HEK293T (cell line): ENCODE data around the gene ABCC8.

Experiments
- BHLHE40 ChIP-seq: fragments of 450-650 bp; IDR thresholded peaks from 2 replicates; pipeline ENCODE4 v1.6.1; 2016; ENCODE audit warnings: mild to moderate bottlenecking, moderate library complexity, borderline replicate concordance
- FOXA1 ChIP-seq: fragments of 450-650 bp; IDR thresholded peaks from 2 replicates; pipeline ENCODE4 v1.6.1; 2016; ENCODE audit warnings: mild to moderate bottlenecking
- HDGF ChIP-seq: fragments of 450-650 bp; IDR thresholded peaks from 2 replicates; pipeline ENCODE4 v1.6.1; 2017; ENCODE audit warnings: antibody characterized with exemption, borderline replicate concordance
- PKNOX1 ChIP-seq: fragments of 450-650 bp; IDR thresholded peaks from 2 replicates; pipeline ENCODE4 v1.6.1; 2016
- SUZ12 ChIP-seq: fragments of 450-650 bp; IDR thresholded peaks from 2 replicates; pipeline ENCODE4 v1.6.1; 2016; ENCODE audit warnings: mild to moderate bottlenecking
- ZNF384 ChIP-seq: fragments of 450-650 bp; IDR thresholded peaks from 2 replicates; pipeline ENCODE4 v1.6.1; 2016

GRCh38 chr11:17393472-17393871, 83.2 kb downstream of the ABCC8 start:
- no peak for TF ChIP-seq FOXA1
- TF ChIP-seq HDGF, result no peak
- no peak for TF ChIP-seq ZNF384
- TF ChIP-seq PKNOX1, result no peak
- TF ChIP-seq SUZ12, result no peak
- TF ChIP-seq BHLHE40, result no peak
